GM23338 (cell line): ENCODE results near the gene CNTN1. TPM values are rescaled to one million over a fixed set of nuclear protein-coding genes. Genes with fewer than 3 reads are reported as not detected.

ENCODE experiments used
- ATAC-seq: fragments of 200-7000 bp; cut with Tn5 transposase; 3 replicates; pipeline ENCODE4 v1.9.1; 2020
- DNase-seq: peaks from one replicate; pipeline ENCODE4 v3.0.0-alpha.2; 2015; ENCODE audit warnings: low spot score
- H2AFZ ChIP-seq: fragments of 200-600 bp; sonication (generic); 2 replicates; pipeline ENCODE4 v1.8.0; 2016; ENCODE audit warnings: antibody characterized with exemption, mild to moderate bottlenecking, moderate library complexity
- H3F3A ChIP-seq: fragments of 200-600 bp; sonication (generic); replicated peaks from 2 replicates; pipeline ENCODE4 v1.8.0; 2017; ENCODE audit warnings: antibody characterized with exemption, mixed run types, low read depth
- H3K27ac ChIP-seq: fragments of 200-600 bp; sonication (generic); 2 replicates; pipeline ENCODE4 v1.6.1; 2016; ENCODE audit warnings: low read depth
- H3K27me3 ChIP-seq: fragments of 200-600 bp; sonication (generic); 2 replicates; pipeline ENCODE4 v1.8.0; 2016; ENCODE audit warnings: mild to moderate bottlenecking, mixed run types, moderate library complexity; ENCODE audit not compliant: insufficient read depth
- H3K36me3 ChIP-seq: fragments of 200-600 bp; sonication (generic); 2 replicates; pipeline ENCODE4 v1.8.0; 2016; ENCODE audit warnings: mild to moderate bottlenecking; ENCODE audit not compliant: insufficient read depth
- H3K4me1 ChIP-seq: fragments of 200-600 bp; sonication (generic); 2 replicates; pipeline ENCODE4 v1.8.0; 2016; ENCODE audit warnings: mild to moderate bottlenecking, moderate library complexity; ENCODE audit not compliant: insufficient read depth
- H3K4me2 ChIP-seq: fragments of 200-600 bp; sonication (generic); 2 replicates; pipeline ENCODE4 v1.7.1; 2017; ENCODE audit warnings: mixed run types
- H3K4me3 ChIP-seq: fragments of 200-600 bp; sonication (generic); 2 replicates; pipeline ENCODE4 v1.6.1; 2016; ENCODE audit warnings: mixed run types
- H3K79me2 ChIP-seq: fragments of 200-600 bp; sonication (generic); replicated peaks from 2 replicates; pipeline ENCODE4 v1.8.0; 2017; ENCODE audit warnings: mild to moderate bottlenecking; ENCODE audit not compliant: insufficient read depth
- H3K9me2 ChIP-seq: fragments of 200-600 bp; sonication (generic); 2 replicates; pipeline ENCODE4 v1.8.0; 2017; ENCODE audit not compliant: insufficient read depth
- H4K20me1 ChIP-seq: fragments of 200-600 bp; sonication (generic); replicated peaks from 2 replicates; pipeline ENCODE4 v1.8.0; 2017; ENCODE audit warnings: mild to moderate bottlenecking; ENCODE audit not compliant: insufficient read depth
- H3K27ac Mint-ChIP-seq: 2 replicates; pipeline ENCODE4 v1.8.0; 2020; ENCODE audit warnings: inconsistent platforms, mild to moderate bottlenecking, moderate library complexity, mixed read lengths
- H3K27me3 Mint-ChIP-seq: 3 replicates; pipeline ENCODE4 v1.8.0; 2022; ENCODE audit warnings: low read depth, mild to moderate bottlenecking, moderate library complexity, mixed read lengths, inconsistent platforms; ENCODE audit not compliant: insufficient read depth, poor library complexity
- H3K36me3 Mint-ChIP-seq: 3 replicates; pipeline ENCODE4 v1.8.0; 2021; ENCODE audit warnings: low read depth, mild to moderate bottlenecking, inconsistent platforms, moderate library complexity, mixed read lengths
- H3K4me1 Mint-ChIP-seq: 3 replicates; pipeline ENCODE4 v1.8.0; 2020; ENCODE audit warnings: mild to moderate bottlenecking, inconsistent platforms, mixed read lengths
- H3K4me3 Mint-ChIP-seq: 3 replicates; pipeline ENCODE4 v1.8.0; 2021; ENCODE audit warnings: moderate library complexity, mild to moderate bottlenecking, inconsistent platforms, mixed read lengths
- H3K9me3 Mint-ChIP-seq: 3 replicates; pipeline ENCODE4 v1.8.0; 2020; ENCODE audit warnings: moderate library complexity, mild to moderate bottlenecking, inconsistent platforms, mixed read lengths
- CREB1 ChIP-seq: fragments of 250-450 bp; sonication (Bioruptor Pico); IDR thresholded peaks from 2 replicates; pipeline ENCODE4 v1.5.0; 2020; ENCODE audit warnings: low read depth, mild to moderate bottlenecking, moderate library complexity
- CTCF ChIP-seq, 2 experiments: fragments of 200-600 bp in 1 of 2; sonication (generic) in 1 of 2; conservative IDR thresholded peaks; 2 replicates each; pipeline versions ENCODE4 v1.5.1 to v1.6.1; 2016 to 2017; ENCODE audit warnings: antibody characterized with exemption in 2 of 2, low read depth in 2 of 2, mild to moderate bottlenecking in 2 of 2, moderate library complexity in 1 of 2
- ETS1 ChIP-seq: IDR thresholded peaks from 2 replicates; pipeline ENCODE4 v1.6.1; 2016; ENCODE audit warnings: antibody characterized with exemption
- EZH2phosphoT487 ChIP-seq: fragments of 200-600 bp; sonication (generic); IDR thresholded peaks from one replicate; pipeline ENCODE4 v1.8.1; 2018; ENCODE audit warnings: antibody characterized with exemption; ENCODE audit not compliant: unreplicated experiment
- JUNB ChIP-seq: IDR thresholded peaks from one replicate; pipeline ENCODE4 v1.6.1; 2016; ENCODE audit warnings: antibody characterized with exemption; ENCODE audit not compliant: unreplicated experiment
- NANOG ChIP-seq: IDR thresholded peaks from 2 replicates; pipeline ENCODE4 v1.6.1; 2016; ENCODE audit warnings: antibody characterized with exemption, borderline replicate concordance
- REST ChIP-seq: IDR thresholded peaks from one replicate; pipeline ENCODE4 v1.6.1; 2018; ENCODE audit warnings: antibody characterized with exemption; ENCODE audit not compliant: unreplicated experiment
- STAT1 ChIP-seq: IDR thresholded peaks from one replicate; pipeline ENCODE4 v1.6.1; 2016; ENCODE audit warnings: antibody characterized with exemption; ENCODE audit not compliant: unreplicated experiment
- ZNF114 ChIP-seq: fragments of 250-450 bp; sonication (Bioruptor Pico); IDR thresholded peaks from 2 replicates; pipeline ENCODE4 v1.5.0; 2020; ENCODE audit warnings: mild to moderate bottlenecking, moderate library complexity
- polyA plus RNA-seq: library from polyadenylated mRNA; unstranded; fragments of >200 nt; fragmentation: Nextera tagmentation; extraction: Ambion mirVana; gene quantifications from 2 replicates; pipeline ENCODE4 v1.2.1, GENCODE V29; 2016
- total RNA-seq: library from RNA; depleted of rRNA; stranded (reverse); fragments of >200 nt; shearing (Covaris generic); gene quantifications from 2 replicates; pipeline ENCODE4 v1.2.3, GENCODE V29; 2014
- TF ChIP-seq, protein P1 (sequence below): fragments of 250-450 bp; sonication (Bioruptor Pico); IDR thresholded peaks from 2 replicates; pipeline ENCODE4 v1.5.0; 2020; ENCODE audit warnings: mild to moderate bottlenecking, moderate library complexity

CNTN1 gene
- total and polyA plus RNA-seq, 2 experiments from 2014 or later = 5.0 to 27.0 TPM

GRCh38 chr12:40996091-40996490, 303.9 kb downstream of the CNTN1 start (continued):
- TF ChIP-seq, protein P1, sequence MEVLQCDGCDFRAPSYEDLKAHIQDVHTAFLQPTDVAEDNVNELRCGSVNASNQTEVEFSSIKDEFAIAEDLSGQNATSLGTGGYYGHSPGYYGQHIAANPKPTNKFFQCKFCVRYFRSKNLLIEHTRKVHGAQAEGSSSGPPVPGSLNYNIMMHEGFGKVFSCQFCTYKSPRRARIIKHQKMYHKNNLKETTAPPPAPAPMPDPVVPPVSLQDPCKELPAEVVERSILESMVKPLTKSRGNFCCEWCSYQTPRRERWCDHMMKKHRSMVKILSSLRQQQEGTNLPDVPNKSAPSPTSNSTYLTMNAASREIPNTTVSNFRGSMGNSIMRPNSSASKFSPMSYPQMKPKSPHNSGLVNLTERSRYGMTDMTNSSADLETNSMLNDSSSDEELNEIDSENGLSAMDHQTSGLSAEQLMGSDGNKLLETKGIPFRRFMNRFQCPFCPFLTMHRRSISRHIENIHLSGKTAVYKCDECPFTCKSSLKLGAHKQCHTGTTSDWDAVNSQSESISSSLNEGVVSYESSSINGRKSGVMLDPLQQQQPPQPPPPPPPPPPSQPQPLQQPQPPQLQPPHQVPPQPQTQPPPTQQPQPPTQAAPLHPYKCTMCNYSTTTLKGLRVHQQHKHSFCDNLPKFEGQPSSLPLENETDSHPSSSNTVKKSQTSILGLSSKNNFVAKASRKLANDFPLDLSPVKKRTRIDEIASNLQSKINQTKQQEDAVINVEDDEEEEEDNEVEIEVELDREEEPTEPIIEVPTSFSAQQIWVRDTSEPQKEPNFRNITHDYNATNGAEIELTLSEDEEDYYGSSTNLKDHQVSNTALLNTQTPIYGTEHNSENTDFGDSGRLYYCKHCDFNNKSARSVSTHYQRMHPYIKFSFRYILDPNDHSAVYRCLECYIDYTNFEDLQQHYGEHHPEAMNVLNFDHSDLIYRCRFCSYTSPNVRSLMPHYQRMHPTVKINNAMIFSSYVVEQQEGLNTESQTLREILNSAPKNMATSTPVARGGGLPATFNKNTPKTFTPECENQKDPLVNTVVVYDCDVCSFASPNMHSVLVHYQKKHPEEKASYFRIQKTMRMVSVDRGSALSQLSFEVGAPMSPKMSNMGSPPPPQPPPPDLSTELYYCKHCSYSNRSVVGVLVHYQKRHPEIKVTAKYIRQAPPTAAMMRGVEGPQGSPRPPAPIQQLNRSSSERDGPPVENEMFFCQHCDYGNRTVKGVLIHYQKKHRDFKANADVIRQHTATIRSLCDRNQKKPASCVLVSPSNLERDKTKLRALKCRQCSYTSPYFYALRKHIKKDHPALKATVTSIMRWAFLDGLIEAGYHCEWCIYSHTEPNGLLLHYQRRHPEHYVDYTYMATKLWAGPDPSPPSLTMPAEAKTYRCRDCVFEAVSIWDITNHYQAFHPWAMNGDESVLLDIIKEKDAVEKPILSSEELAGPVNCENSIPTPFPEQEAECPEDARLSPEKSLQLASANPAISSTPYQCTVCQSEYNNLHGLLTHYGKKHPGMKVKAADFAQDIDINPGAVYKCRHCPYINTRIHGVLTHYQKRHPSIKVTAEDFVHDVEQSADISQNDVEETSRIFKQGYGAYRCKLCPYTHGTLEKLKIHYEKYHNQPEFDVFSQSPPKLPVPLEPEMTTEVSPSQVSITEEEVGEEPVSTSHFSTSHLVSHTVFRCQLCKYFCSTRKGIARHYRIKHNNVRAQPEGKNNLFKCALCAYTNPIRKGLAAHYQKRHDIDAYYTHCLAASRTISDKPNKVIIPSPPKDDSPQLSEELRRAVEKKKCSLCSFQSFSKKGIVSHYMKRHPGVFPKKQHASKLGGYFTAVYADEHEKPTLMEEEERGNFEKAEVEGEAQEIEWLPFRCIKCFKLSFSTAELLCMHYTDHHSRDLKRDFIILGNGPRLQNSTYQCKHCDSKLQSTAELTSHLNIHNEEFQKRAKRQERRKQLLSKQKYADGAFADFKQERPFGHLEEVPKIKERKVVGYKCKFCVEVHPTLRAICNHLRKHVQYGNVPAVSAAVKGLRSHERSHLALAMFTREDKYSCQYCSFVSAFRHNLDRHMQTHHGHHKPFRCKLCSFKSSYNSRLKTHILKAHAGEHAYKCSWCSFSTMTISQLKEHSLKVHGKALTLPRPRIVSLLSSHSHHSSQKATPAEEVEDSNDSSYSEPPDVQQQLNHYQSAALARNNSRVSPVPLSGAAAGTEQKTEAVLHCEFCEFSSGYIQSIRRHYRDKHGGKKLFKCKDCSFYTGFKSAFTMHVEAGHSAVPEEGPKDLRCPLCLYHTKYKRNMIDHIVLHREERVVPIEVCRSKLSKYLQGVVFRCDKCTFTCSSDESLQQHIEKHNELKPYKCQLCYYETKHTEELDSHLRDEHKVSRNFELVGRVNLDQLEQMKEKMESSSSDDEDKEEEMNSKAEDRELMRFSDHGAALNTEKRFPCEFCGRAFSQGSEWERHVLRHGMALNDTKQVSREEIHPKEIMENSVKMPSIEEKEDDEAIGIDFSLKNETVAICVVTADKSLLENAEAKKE (CRISPR knock-in tag) = no peak
- no peak for TF ChIP-seq CTCF (conservative IDR thresholded peaks at IDR 0.05; ENCODE audit: low read depth in 2 of 2)

DNA sequence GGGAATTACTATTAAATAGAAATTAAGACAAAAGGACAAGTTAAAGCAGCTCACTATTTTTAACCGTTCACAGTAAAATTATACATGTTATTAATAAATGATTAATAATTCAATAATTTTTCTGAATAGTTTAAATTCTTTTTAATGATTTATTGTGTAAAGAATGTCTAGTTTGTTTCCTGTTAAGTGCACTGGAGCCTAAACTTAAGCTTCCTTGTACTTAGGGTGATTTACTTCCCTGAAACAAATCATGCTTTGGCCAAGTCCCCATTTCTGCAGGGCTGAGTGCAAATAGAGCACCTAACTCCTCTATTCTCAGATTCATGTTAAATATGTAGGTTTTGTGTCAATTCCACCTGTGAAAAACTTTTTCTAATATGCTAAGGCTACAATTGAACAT, 307.0 kb downstream of the CNTN1 start:
- Histone ChIP-seq H3K27me3 (no peaks in the 10 kb centered on the region), H2AFZ (no peak overlapping the region), H3K4me3 (no peak overlapping the region), H3K79me2 (no peaks in the 10 kb centered on the region), H3K36me3 (no peaks in the 10 kb centered on the region; the same call in 1 of the 2 replicates), H3F3A (no peaks in the 10 kb centered on the region), H4K20me1 (no peaks in the 10 kb centered on the region), H3K9me2 (no peaks in the 10 kb centered on the region; the same call in 1 of the 2 replicates), H3K4me1 (no peaks in the 10 kb centered on the region), H3K27ac (no peak overlapping the region), H3K4me2 (no peak overlapping the region)
- Mint-ChIP-seq H3K36me3 (peaks cover 22% of the 10 kb centered on the region), H3K27me3 (no peaks in the 10 kb centered on the region), H3K4me1 (no peaks in the 10 kb centered on the region), H3K27ac (no peak overlapping the region), H3K4me3 (no peak overlapping the region), H3K9me3 (peaks cover 32% of the 10 kb centered on the region)
- no peak for ATAC-seq
- DNase-seq = no peak
- TF ChIP-seq REST (no peak), STAT1 (no peak), JUNB (no peak), CREB1 (CRISPR knock-in tag) (no peak), NANOG (no peak), ETS1 (no peak), ZNF114 (CRISPR knock-in tag) (no peak), EZH2phosphoT487 (no peak)
